Cardiac fibroblast (primary cell): ENCODE data around the gene TRMT10C.
"Not testable (repeated sequence)": the region's sequence is repeated elsewhere in the genome, so short reads cannot be mapped to it uniquely, and the experiment has no call there.

Experiments
- DNase-seq, 2 donors: peaks; one replicate each; pipeline versions ENCODE4 v3.0.0 to v3.0.0-alpha.2; 2010; ENCODE audit warnings: low read depth in 2 of 2
- H3K4me3 ChIP-seq, 2 donors: replicated peaks in 1 of 2; 1 replicate in 1 of 2; 2 replicates in 1 of 2; pipeline ENCODE4 v1.5.1; 2011; ENCODE audit warnings: low read depth in 2 of 2, low read length in 2 of 2, mild to moderate bottlenecking in 2 of 2, moderate library complexity in 1 of 2
- CTCF ChIP-seq: IDR thresholded peaks from one replicate; pipeline ENCODE4 v1.5.1; 2011; ENCODE audit warnings: low read depth, mild to moderate bottlenecking, low read length, inconsistent platforms

Gene TRMT10C

DNA sequence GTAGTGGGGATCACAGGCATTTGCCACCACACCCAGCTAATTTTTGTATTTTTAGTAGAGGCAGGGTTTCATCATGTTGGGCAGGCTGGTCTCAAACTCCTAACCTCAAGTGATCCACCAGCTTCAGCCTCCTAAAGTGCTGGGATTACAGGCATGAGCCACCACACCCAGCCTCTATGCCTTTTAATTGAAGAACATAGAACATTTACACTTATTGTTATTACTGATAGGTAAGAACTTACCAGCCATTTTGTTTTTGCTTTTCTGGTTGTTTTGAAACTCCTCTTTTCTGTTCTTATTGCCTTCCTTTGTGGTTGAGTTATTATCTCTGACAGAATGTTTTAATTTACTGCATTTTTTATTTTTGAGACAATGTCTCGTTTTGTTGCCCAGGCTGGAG lies 41.5 kb downstream of the TRMT10C start:
- no peak for TF ChIP-seq CTCF
- DNase-seq, result no peak
- H3K4me3 ChIP-seq, result no peak overlapping the region

- not testable (repeated sequence) for H3K4me3 ChIP-seq, DNase-seq
Measured at GRCh38 chr3:101605398-101605797, 43.7 kb downstream of the TRMT10C start.

- TF ChIP-seq CTCF, result no peak
- no peak overlapping the region for H3K4me3 ChIP-seq
- DNase-seq, result no peak
Measured at GRCh38 chr3:101611023-101611422, 49.4 kb downstream of the TRMT10C start.

- DNase-seq, H3K4me3 ChIP-seq: not testable (repeated sequence)
Measured at GRCh38 chr3:101613014-101613413, 51.3 kb downstream of the TRMT10C start.

- no peak for TF ChIP-seq CTCF
- no peak overlapping the region for H3K4me3 ChIP-seq
- DNase-seq, result no peak
Measured at GRCh38 chr3:101615525-101615924, 53.9 kb downstream of the TRMT10C start.
